NCI-H82 treated with DMSO at 0.1 percent for 48 hours (cell line): Measurements from ENCODE around the gene ANO6.
"Not testable (repeated sequence)": the region's sequence is repeated elsewhere in the genome, so short reads cannot be mapped to it uniquely, and the experiment has no call there.

ENCODE experiments used
- DNase-seq: peaks from one replicate; lab custom pipeline; 2025; ENCODE audit not compliant: unreplicated experiment; lab: John Stamatoyannopoulos, UW

ANO6 gene

GRCh38 chr12:45236383-45236782 lies 20.5 kb downstream of the ANO6 start:
- DNase-seq, result not testable (repeated sequence)

GRCh38 chr12:45242180-45242579 lies 26.3 kb downstream of the ANO6 start:
- DNase-seq, result no peak

- DNase-seq, result no peak
Observed at GRCh38 chr12:45243963-45244362, 28.1 kb downstream of the ANO6 start.

DNA sequence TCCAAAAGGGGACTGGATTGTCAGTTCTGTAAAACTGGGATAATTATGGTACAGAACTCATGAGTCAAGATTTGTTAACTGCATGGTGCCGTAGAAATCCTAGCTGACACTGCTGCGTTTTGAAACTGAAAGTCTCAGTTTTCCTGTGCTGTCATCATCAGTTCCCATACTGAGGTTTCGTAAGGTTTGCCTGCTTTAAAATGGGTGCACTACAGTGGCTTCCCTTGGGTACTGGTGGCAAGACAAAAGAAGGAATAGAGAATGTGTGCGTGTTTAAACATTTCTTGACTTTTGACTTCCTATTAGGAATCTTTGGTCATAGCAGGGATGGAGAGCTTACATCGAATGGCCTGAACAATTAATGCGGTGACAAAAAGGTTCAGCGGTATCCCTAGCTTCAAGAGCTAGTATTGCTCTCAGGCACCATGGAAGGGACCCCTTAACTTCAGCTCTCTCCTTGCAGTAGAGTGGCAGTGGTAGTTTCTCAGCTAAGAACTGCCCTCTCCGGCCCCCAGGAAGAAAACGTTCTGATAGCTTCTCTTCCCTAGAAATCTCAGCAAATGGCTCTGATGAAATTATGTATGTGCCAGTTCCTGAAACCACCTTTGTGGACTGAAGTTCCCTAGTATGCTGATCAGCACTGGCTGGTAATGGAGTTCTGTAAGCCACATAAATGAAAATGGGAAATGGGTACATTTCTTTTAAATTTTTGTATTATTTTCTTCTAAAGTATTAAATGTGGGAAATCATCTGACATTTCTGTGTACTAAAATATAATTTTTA lies 28.9 kb downstream of the ANO6 start:
- no peak for DNase-seq

- no peak for DNase-seq
Observed at GRCh38 chr12:45246236-45246635, 30.3 kb downstream of the ANO6 start.

DNA sequence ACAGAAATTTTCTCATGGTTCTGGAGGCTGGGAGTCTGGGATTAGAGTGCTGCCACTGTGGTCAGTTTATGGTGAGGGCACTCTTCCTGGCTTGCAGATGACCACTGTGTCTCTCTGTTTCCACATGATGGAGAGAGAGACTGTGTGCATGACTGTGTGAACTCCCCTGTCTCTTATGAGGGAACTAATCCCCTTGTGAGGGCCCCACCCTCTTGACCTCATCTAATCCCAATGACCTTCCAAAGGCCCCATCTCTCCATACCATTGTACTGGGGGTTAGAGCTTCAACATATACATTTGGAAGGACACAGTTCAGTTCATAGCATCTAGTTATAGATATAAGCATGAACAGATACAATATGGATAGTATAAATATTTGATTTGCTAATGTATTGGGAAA lies 31.7 kb downstream of the ANO6 start:
- DNase-seq, result no peak

GRCh38 chr12:45248095-45248494 lies 32.2 kb downstream of the ANO6 start:
- DNase-seq, result no peak

DNA sequence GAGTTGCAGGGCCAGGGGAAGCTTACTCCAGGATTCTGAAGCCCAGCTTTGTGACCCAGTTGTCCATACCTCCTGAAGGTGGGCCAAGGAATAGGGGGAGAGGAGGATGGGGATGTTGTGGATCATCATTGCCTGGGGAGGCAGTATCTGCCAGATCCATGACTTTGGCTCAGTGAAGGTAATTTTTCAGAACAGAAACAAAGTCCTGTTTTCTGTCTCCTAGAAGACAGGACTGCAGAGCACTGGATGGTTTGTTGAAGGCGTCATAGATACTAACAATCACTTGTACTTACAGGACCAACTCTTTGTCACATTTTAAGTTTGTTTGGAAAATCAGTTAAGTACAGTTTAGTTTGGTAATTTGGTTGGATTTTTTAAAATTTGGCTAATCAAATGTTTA lies 38.4 kb downstream of the ANO6 start:
- DNase-seq, result no peak

GRCh38 chr12:45256721-45257120 lies 40.8 kb downstream of the ANO6 start:
- no peak for DNase-seq

DNA sequence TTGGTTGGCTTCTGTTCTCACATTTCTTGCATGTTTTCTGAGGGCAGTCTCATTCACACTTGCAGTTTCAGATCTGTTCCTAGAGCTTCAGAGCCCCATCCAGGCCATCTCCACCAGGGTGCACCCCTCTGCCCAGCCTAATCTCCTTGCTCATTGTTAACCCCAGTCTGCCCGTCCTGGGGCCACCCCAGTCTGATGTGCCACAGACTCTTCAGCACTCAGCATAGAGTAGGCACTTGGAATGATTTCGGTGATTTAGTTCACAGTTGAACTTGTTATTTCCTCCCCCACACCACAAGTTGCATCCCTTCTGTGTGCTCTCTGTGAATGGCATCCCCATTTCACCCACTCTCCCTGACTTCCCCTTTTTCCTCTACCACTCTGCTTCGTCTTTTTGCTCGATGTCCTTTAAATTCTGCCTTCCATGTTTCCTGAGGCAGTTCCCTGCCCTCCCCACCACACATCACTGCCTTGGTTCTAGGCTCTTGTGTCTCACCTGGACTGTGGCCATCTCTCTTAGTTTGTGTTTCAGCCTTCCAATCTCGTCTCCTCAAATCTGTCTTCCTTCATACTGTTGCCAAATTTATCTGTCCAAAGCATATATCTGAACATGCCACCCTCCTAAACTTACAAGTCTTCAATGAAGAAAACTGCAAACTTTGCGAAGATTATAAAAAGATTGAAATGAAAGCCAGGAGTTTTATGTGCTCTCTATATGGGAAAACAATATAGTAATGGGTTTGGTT lies 41.5 kb downstream of the ANO6 start:
- DNase-seq, result no peak

DNA sequence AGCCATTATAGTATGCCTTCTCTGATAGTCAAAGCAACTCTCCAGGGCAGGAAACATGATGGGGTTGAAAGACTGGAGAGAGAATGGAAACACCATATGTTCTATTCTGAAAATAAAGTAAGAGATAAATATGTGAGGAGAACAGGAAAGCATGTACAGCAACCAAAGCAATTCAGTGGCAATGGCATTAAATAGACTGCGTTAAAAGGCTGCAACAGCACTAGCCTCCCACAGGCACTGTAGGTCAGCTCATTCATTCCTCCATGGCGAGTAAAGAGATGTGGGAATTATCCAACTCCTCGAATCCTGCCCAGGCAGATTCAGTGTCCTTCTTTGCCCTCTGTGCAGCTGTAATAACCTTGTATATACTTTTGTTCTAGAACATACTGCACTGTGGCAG lies 43.8 kb downstream of the ANO6 start:
- DNase-seq, result no peak

- DNase-seq, result no peak
Observed at GRCh38 chr12:45260104-45260815, 44.4 kb downstream of the ANO6 start.

GRCh38 chr12:45260854-45261253 lies 45.0 kb downstream of the ANO6 start:
- DNase-seq, result no peak

DNA sequence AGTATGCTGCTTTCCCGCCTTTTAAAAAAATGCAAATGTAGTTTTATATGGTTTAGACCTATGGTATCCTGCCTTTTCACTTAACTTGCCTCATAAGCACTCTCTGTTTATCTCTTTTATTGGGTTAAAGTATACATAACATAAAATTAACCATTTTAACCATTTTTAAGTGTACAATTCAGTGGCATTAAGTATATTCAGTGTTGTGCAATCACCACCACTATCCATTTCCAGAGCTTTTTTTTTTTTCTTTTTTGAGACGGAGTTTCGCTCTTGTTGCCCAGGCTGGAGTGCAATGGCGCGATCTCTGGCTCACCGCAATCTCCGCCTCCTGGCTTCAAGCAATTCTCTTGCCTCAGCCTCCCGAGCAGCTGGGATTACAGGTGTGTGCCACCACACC lies 46.3 kb downstream of the ANO6 start:
- DNase-seq, result not testable (repeated sequence)

GRCh38 chr12:45263587-45263986 lies 47.7 kb downstream of the ANO6 start:
- DNase-seq, result no peak

- peak; percentile 94 for DNase-seq
Observed at GRCh38 chr12:45268672-45269411, 52.9 kb downstream of the ANO6 start.

- no peak for DNase-seq
Observed at GRCh38 chr12:45269412-45269751, 53.5 kb downstream of the ANO6 start.

DNA sequence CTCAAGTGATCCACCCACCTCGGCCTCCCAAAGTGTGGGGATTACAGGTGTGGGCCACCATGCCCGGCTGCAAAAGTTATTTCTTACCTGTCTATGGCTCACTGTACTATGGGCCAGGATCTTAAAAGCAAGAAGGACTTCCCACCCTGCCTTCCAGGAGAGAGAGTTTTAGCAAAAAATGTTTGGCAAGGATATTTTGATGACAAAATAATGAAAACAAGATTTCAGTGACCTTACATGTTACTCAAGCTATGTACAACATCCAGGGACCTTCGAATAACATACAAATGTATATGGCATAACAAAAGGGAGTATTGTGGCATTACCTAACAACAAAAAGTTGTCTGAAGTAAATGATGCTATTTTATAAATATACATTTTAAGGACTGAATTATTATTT lies 55.1 kb downstream of the ANO6 start:
- no peak for DNase-seq

GRCh38 chr12:45273717-45274271 lies 57.9 kb downstream of the ANO6 start:
- no peak for DNase-seq

- no peak for DNase-seq
Observed at GRCh38 chr12:45276154-45276755, 60.4 kb downstream of the ANO6 start.

DNA sequence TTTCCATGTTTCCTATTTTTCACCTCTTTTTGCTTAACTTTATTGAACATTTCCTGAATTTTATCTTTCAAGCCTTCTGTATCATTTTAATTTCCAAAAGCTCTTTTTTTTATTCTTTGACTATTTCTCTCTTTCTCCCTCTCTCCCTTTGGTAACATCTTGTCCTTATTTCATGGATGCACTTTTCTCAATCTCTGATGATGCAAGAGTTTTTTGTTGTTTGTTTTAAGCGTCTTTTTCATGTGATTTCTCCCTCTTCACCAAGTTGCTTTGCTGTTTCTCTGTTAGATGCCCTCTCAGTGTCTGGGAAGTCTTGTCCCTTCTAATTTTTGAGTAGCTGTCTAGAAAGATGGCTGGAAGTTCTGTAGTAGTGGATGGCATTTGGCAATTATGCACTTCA lies 62.6 kb downstream of the ANO6 start:
- DNase-seq, result no peak
